ENCODE data around the gene TRIM37. TPM values are rescaled to one million over a fixed set of nuclear protein-coding genes. Genes with fewer than 3 reads are reported as not detected.

TRIM37 gene
- total and polyA plus RNA-seq, 2 of the 8 experiments (the other 6 are each of a cell fraction or from before 2014, with no cell fraction given): 38.2 to 57.0 TPM

- WGBS, 2 experiments (ENCODE audit: extremely low coverage in 1 of 2, insufficient coverage in 1 of 2, insufficient read length in 1 of 2, insufficient replicate concordance in 2 of 2, low coverage in 1 of 2, low lambda C conversion rate in 2 of 2, missing lambda C conversion rate in 1 of 2): 88% methylated on average over 6 of the region's 6 CpGs; no CpG with 5 or more reads in 1 of the 2 experiments
- Histone ChIP-seq H3K4me3 (ENCODE audit: extremely low read depth in 1 of 4, insufficient read depth in 2 of 4, low read depth in 3 of 4, low read length in 4 of 4) (no peak overlapping the region), H4K20me1 (replicated peaks in 1 of 2; ENCODE audit: control insufficient read depth in 1 of 2, insufficient read depth in 2 of 2, low read length in 2 of 2) (no peaks in the 10 kb centered on the region), H3K27me3 (replicated peaks in 1 of 4; ENCODE audit: control insufficient read depth in 3 of 4, extremely low read depth in 1 of 4, insufficient read depth in 3 of 4, low read length in 3 of 4) (no peaks in the 10 kb centered on the region), H3K14ac (ENCODE audit: insufficient read length) (no peak overlapping the region), H3K4me1 (replicated peaks in 1 of 4; ENCODE audit: control insufficient read depth in 3 of 4, insufficient read depth in 4 of 4, low read length in 3 of 4) (no peaks in the 10 kb centered on the region), H3K18ac (ENCODE audit: extremely low read depth, low read length) (no peak overlapping the region), H4K5ac (ENCODE audit: insufficient read length, low read depth, low read length) (no peak overlapping the region), H3K79me2 (ENCODE audit: control insufficient read depth in 1 of 2, insufficient read depth in 2 of 2, low read length in 2 of 2) (no peaks in the 10 kb centered on the region), H2BK5ac (ENCODE audit: low read depth, low read length) (no peak overlapping the region), H3K23ac (ENCODE audit: insufficient read length) (no peak overlapping the region), H3K4me2 (ENCODE audit: insufficient read depth in 1 of 2, low read depth in 2 of 2, low read length in 2 of 2) (no peak overlapping the region), H3K9me3 (ENCODE audit: insufficient read depth in 2 of 2, low read depth in 1 of 2, low read length in 1 of 2) (no peaks in the 10 kb centered on the region), H2BK20ac (ENCODE audit: low read length) (no peak overlapping the region), H3K36me3 (ENCODE audit: control insufficient read depth in 2 of 4, insufficient read depth in 4 of 4, low read length in 3 of 4) (peaks cover 3 to 18% (median 9%) of the 10 kb centered on the region in 4 experiments; a peak in 6 of 8 replicates), H3K9ac (replicated peaks in 1 of 4; ENCODE audit: extremely low read depth in 1 of 4, low read depth in 3 of 4, low read length in 3 of 4) (no peak overlapping the region), H3K79me1 (ENCODE audit: low read depth, low read length) (no peaks in the 10 kb centered on the region; the same call in 1 of the 2 replicates), H2BK15ac (ENCODE audit: low read length) (no peak overlapping the region), H2AK5ac (ENCODE audit: low read depth, low read length) (no peak overlapping the region), H2BK120ac (replicated peaks; ENCODE audit: low read depth, low read length) (no peak overlapping the region), H2BK12ac (ENCODE audit: low read depth, low read length) (no peak overlapping the region), H3K4ac (replicated peaks; ENCODE audit: insufficient read length, low read depth, low read length) (no peak overlapping the region), H3K27ac (ENCODE audit: low read depth, low read length) (no peak overlapping the region), H4K8ac (ENCODE audit: extremely low read depth, insufficient read depth, low read length) (no peak overlapping the region), H3K56ac (replicated peaks; ENCODE audit: insufficient read length, low read depth, low read length) (no peak overlapping the region), H2AFZ (ENCODE audit: low read length) (no peak overlapping the region), H3K23me2 (ENCODE audit: low read depth, low read length) (no peaks in the 10 kb centered on the region), H4K91ac (replicated peaks; ENCODE audit: insufficient read length, low read length) (no peak overlapping the region)
- TF ChIP-seq FOSL1 (IDR thresholded peaks at IDR 0.05; ENCODE audit: insufficient read depth, low read depth, low read length): no peak
- no peak for TF ChIP-seq CBX5 (IDR thresholded peaks at IDR 0.05; ENCODE audit: low read depth, low read length)
- TF ChIP-seq HDAC2 (IDR thresholded peaks at IDR 0.05; ENCODE audit: borderline replicate concordance in 1 of 2, low read depth in 2 of 2, low read length in 2 of 2): no peak
- CTCF ChIA-PET (ENCODE audit: partially characterized antibody): no interaction called here
- FAIRE-seq (no peak), DNase-seq (ENCODE audit: low read depth in 1 of 2, low spot score in 2 of 2) (no peak)
- POLR2A ChIA-PET (ENCODE audit: partially characterized antibody): no interaction called here
Observed at GRCh38 chr17:59028328-59028727, 78.4 kb downstream of the TRIM37 start.

Data from H1 (cell line).